Panc1 (cell line): ENCODE results near the gene TSR3. TPM values are rescaled to one million over a fixed set of nuclear protein-coding genes. Genes with fewer than 3 reads are reported as not detected.

Source experiments
- ATAC-seq: fragments of 200-7000 bp; cut with Tn5 transposase; 2 replicates; pipeline ENCODE4 v1.9.1; 2020; ENCODE audit warnings: mild to moderate bottlenecking, moderate library complexity
- BruUV-seq: library from RNA; stranded (reverse); fragments of 400-500 nt; replicated peaks from 2 replicates; lab custom pipeline; 2021; lab: Mats Ljungman, UMichigan
- CTCF ChIA-PET: fragments of 300-600 bp; sonication (Branson Sonifier 250); formaldehyde crosslinking; loops from one replicate; lab custom pipeline; 2022; ENCODE audit warnings: antibody characterized with exemption; lab: Charles Lee
- POLR2A ChIA-PET: fragments of 300-600 bp; sonication (Branson Sonifier 250); formaldehyde crosslinking; loops from one replicate; lab custom pipeline; 2022; ENCODE audit warnings: antibody characterized with exemption; lab: Charles Lee
- DNase-seq: peaks from one replicate; pipeline ENCODE4 v3.0.0-alpha.2; 2010; ENCODE audit warnings: low read depth, low spot score
- H3K27ac ChIP-seq: 2 replicates; pipeline ENCODE4 v1.5.1; 2011; ENCODE audit warnings: mild to moderate bottlenecking, low read length, inconsistent platforms
- H3K27me3 ChIP-seq: fragments of 200-500 bp; sonication (Bioruptor generic); 2 replicates; pipeline ENCODE4 v1.6.0; 2014; ENCODE audit warnings: low read length, inconsistent platforms; ENCODE audit not compliant: control insufficient read depth, insufficient read depth
- H3K36me3 ChIP-seq: fragments of 200-500 bp; sonication (Bioruptor generic); 2 replicates; pipeline ENCODE4 v1.5.1; 2014; ENCODE audit warnings: inconsistent platforms, mild to moderate bottlenecking, low read length, moderate library complexity; ENCODE audit not compliant: control insufficient read depth, insufficient read depth
- H3K4me1 ChIP-seq: 2 replicates; pipeline ENCODE4 v1.5.1; 2011; ENCODE audit warnings: inconsistent platforms, mild to moderate bottlenecking, low read length, moderate library complexity; ENCODE audit not compliant: control insufficient read depth, insufficient read depth
- H3K4me3 ChIP-seq, 2 experiments: 2 replicates each; pipeline ENCODE4 v1.5.1; 2011 to 2012; ENCODE audit warnings: low read depth in 2 of 2, low read length in 2 of 2, mild to moderate bottlenecking in 2 of 2, inconsistent platforms in 1 of 2, moderate library complexity in 1 of 2
- H3K9me3 ChIP-seq: fragments of 200-500 bp; sonication (Bioruptor generic); 2 replicates; pipeline ENCODE4 v1.5.1; 2014; ENCODE audit warnings: low read depth, mild to moderate bottlenecking, inconsistent platforms, low read length, moderate library complexity; ENCODE audit not compliant: control insufficient read depth, insufficient read depth
- POLR2AphosphoS5 ChIP-seq: IDR thresholded peaks from 2 replicates; pipeline ENCODE4 v1.6.1; 2012; ENCODE audit warnings: mild to moderate bottlenecking, low read depth, low read length, moderate library complexity
- SIN3A ChIP-seq: IDR thresholded peaks from 2 replicates; pipeline ENCODE4 v1.6.1; 2012; ENCODE audit warnings: low read depth, mild to moderate bottlenecking, low read length, moderate library complexity, borderline replicate concordance; ENCODE audit not compliant: insufficient read depth
- TCF7L2 ChIP-seq: IDR thresholded peaks from 2 replicates; pipeline ENCODE4 v1.6.1; 2011; ENCODE audit warnings: mild to moderate bottlenecking, low read depth, low read length, inconsistent platforms
- in situ Hi-C: cut with HindIII; loops from 2 replicates; pipeline ENCODE4 v1.10.0; 2016; ENCODE audit warnings: low sequenced_read_pairs, low pct_unique_long_range_greater_than_20kb
- intact Hi-C: fragments of 100-400 bp; cut with micrococcal nuclease; formaldehyde crosslinking; loops from one replicate; pipeline ENCODE4 v1.10.0; 2022; ENCODE audit not compliant: unreplicated experiment
- total RNA-seq: library from RNA; stranded (reverse); gene quantifications from one replicate; pipeline ENCODE4 v1.2.1, GENCODE V29; 2021; ENCODE audit not compliant: unreplicated experiment
- TF ChIP-seq, protein P1 (sequence below), 2 experiments: IDR thresholded peaks; 2 replicates each; pipeline ENCODE4 v1.6.1; 2011 to 2012; ENCODE audit warnings: low read depth in 2 of 2, control low read depth in 1 of 2, low read length in 1 of 2, mild to moderate bottlenecking in 1 of 2, moderate library complexity in 1 of 2; ENCODE audit not compliant: insufficient read depth in 1 of 2
- TF ChIP-seq, protein P2 (sequence below): fragments of 450-650 bp; IDR thresholded peaks from 2 replicates; pipeline ENCODE4 v1.5.1; 2017; ENCODE audit warnings: mild to moderate bottlenecking

The TSR3 gene
- total RNA-seq, 1 experiment from 2014 or later = 89.7 TPM

- ChIA-PET CTCF (no interaction called here), POLR2A (no interaction called here)
- H3K4me3 ChIP-seq = peak overlapping the region; percentile 87 to 99
- in situ Hi-C loops (no loop called here), intact Hi-C loops (no loop called here)
- ATAC-seq (no peak), DNase-seq (no peak)
- peak overlapping the region; percentile 93 for H3K27ac ChIP-seq
- H3K9me3 ChIP-seq = no peaks in the 10 kb centered on the region
- H3K27me3 ChIP-seq = no peaks in the 10 kb centered on the region
- TF ChIP-seq, protein P1, sequence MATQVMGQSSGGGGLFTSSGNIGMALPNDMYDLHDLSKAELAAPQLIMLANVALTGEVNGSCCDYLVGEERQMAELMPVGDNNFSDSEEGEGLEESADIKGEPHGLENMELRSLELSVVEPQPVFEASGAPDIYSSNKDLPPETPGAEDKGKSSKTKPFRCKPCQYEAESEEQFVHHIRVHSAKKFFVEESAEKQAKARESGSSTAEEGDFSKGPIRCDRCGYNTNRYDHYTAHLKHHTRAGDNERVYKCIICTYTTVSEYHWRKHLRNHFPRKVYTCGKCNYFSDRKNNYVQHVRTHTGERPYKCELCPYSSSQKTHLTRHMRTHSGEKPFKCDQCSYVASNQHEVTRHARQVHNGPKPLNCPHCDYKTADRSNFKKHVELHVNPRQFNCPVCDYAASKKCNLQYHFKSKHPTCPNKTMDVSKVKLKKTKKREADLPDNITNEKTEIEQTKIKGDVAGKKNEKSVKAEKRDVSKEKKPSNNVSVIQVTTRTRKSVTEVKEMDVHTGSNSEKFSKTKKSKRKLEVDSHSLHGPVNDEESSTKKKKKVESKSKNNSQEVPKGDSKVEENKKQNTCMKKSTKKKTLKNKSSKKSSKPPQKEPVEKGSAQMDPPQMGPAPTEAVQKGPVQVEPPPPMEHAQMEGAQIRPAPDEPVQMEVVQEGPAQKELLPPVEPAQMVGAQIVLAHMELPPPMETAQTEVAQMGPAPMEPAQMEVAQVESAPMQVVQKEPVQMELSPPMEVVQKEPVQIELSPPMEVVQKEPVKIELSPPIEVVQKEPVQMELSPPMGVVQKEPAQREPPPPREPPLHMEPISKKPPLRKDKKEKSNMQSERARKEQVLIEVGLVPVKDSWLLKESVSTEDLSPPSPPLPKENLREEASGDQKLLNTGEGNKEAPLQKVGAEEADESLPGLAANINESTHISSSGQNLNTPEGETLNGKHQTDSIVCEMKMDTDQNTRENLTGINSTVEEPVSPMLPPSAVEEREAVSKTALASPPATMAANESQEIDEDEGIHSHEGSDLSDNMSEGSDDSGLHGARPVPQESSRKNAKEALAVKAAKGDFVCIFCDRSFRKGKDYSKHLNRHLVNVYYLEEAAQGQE (IDR thresholded peaks at IDR 0.05; ENCODE audit: insufficient read depth in 1 of 2, low read depth in 2 of 2, low read length in 1 of 2) = no peak
- TF ChIP-seq POLR2AphosphoS5 (no peak), TCF7L2 (no peak), SIN3A (0 out of 2 replicates have a peak, but pooled peaks have one; percentile 47)
- TF ChIP-seq, protein P2, sequence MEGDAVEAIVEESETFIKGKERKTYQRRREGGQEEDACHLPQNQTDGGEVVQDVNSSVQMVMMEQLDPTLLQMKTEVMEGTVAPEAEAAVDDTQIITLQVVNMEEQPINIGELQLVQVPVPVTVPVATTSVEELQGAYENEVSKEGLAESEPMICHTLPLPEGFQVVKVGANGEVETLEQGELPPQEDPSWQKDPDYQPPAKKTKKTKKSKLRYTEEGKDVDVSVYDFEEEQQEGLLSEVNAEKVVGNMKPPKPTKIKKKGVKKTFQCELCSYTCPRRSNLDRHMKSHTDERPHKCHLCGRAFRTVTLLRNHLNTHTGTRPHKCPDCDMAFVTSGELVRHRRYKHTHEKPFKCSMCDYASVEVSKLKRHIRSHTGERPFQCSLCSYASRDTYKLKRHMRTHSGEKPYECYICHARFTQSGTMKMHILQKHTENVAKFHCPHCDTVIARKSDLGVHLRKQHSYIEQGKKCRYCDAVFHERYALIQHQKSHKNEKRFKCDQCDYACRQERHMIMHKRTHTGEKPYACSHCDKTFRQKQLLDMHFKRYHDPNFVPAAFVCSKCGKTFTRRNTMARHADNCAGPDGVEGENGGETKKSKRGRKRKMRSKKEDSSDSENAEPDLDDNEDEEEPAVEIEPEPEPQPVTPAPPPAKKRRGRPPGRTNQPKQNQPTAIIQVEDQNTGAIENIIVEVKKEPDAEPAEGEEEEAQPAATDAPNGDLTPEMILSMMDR = no peak
- BruUV-seq = TSS peak; percentile 91
- peaks cover 12% of the 10 kb centered on the region for H3K36me3 ChIP-seq
- peaks cover 10% of the 10 kb centered on the region for H3K4me1 ChIP-seq
Measured at GRCh38 chr16:1309888-1310831, 41.5 kb downstream of the TSR3 start.

- peak within 1 kb of the TSS; percentile 97 for H3K27ac ChIP-seq
- H3K4me3 ChIP-seq = peak within 1 kb of the TSS; percentile 87 to 99
- TF ChIP-seq TCF7L2 (peak; percentile 78), POLR2AphosphoS5 (0 out of 2 replicates have a peak, but pooled peaks have one; percentile 62), SIN3A (no peak)
- TF ChIP-seq, protein P2 = no peak
- ChIA-PET POLR2A (interaction anchor here (0.7 kb wide), 1 partner anchor 94 kb away, joined by 9 read pairs; no protein-coding TSS in a partner anchor), CTCF (interaction anchor here (0.6 kb wide), 1 partner anchor 234 kb away, joined by 4 read pairs; no protein-coding TSS in a partner anchor)
- ATAC-seq (peak; percentile 90), DNase-seq (peak; percentile 96)
- intact Hi-C loops = no loop called here
- in situ Hi-C loops = no loop called here
- BruUV-seq = no TSS peak
- no peaks in the 10 kb centered on the region for H3K27me3 ChIP-seq
- no peaks in the 10 kb centered on the region for H3K9me3 ChIP-seq
- peaks cover 10% of the 10 kb centered on the region for H3K4me1 ChIP-seq
- H3K36me3 ChIP-seq = peaks cover 6% of the 10 kb centered on the region
Measured at GRCh38 chr16:1308977-1309885, 42.4 kb downstream of the TSR3 start, which contains the start of gene UBE2I. TSS of gene UBE2I (plus strand) at chr16:1309636. CDS start at chr16:1314031, 4,395 bp downstream.
